CD4-positive, alpha-beta T cell treated with Interferon alpha-2 for 1 hour (primary cell): ENCODE results near the gene COL12A1.

ENCODE experiments used
- DNase-seq, 2 donors: peaks; one replicate each; pipeline ENCODE4 v3.0.0-alpha.2; 2020 to 2022

COL12A1 gene

DNA sequence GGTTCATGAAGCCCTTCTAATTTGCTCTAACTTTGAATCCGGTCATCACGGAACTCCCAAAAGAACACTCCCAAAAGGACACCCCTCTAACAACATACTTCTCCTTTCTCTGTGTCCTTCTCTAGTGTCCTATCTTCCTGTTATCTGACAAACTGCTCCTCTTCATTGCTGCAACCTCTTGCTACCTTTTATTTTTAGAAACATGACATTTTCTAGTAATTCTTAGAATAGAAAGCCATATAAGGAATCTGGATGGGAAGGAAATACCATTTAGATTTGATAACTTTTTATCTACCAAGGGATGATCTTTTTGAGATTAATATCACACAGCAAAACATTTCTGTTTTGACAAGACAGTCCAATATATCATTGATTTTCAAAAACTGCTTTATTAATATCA, 63.1 kb downstream of the COL12A1 start:
- DNase-seq, result no peak

DNA sequence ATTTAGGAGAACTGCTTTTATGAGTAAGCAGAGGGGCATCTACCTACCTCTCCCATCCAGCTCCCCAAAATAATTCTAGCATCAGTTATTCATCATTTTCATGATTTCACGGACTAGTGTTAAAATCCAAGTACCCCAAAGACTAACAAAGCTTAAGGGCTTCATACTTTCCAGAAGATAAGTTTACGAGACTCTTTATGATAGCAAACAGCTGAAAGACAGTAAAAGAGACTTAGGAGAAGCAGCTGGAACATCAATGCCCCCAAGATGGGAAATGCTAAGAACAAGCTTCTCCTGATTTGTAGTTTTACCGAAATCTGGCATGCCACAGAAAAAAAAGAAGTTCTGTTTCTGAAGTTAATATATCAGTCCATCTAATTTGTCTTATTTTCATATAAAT, 70.0 kb downstream of the COL12A1 start:
- no peak for DNase-seq

GRCh38 chr6:75135450-75135849, 70.4 kb downstream of the COL12A1 start:
- DNase-seq, result no peak

DNA sequence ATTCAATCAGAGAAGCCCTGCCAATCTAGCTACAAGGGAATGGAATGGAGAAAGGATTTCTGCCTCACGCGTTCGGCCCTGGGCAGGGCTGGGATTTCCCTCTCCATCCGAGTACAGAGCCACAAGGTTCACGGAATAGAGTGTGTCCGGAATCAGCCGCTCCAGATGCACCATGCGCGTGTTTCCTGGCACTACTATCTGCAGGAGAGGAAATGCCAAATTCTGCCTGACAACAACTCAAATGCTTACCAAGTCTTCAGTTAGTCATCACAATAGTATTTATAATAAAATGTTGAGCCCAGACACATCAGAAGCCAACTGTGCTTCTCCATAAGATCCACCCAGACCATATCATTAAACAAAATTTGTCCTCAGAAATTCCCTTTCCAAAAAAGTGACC, 75.1 kb downstream of the COL12A1 start:
- DNase-seq, result no peak

- no peak for DNase-seq
Measured at GRCh38 chr6:75128878-75129570, 76.8 kb downstream of the COL12A1 start.

GRCh38 chr6:75126518-75126917, 79.3 kb downstream of the COL12A1 start:
- DNase-seq, result no peak

- DNase-seq, result no peak
Measured at GRCh38 chr6:75124983-75125382, 80.9 kb downstream of the COL12A1 start.

- no peak for DNase-seq
Measured at GRCh38 chr6:75124085-75124484, 81.8 kb downstream of the COL12A1 start.

GRCh38 chr6:75118925-75119515, 86.8 kb downstream of the COL12A1 start:
- no peak for DNase-seq

DNA sequence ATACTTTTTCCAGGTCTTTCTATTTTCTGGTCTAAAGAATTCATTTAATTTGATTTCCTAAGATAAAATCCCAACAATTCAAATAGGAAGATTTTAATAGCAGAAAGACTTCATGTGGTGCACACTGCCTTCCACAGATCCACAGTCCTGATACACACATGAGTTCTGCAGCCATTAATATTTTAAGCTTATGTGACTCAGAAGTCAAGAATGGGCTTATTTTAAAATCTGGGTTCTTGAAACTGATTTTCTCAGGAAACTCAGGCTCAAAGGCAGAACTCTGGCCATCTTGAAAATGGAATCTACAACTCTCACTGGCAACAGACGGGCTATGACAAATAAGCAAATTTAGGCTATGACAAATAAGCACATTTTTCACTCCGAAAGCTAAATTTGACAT, 88.2 kb downstream of the COL12A1 start:
- DNase-seq, result no peak

GRCh38 chr6:75116946-75117345, 88.9 kb downstream of the COL12A1 start:
- DNase-seq, result no peak

DNA sequence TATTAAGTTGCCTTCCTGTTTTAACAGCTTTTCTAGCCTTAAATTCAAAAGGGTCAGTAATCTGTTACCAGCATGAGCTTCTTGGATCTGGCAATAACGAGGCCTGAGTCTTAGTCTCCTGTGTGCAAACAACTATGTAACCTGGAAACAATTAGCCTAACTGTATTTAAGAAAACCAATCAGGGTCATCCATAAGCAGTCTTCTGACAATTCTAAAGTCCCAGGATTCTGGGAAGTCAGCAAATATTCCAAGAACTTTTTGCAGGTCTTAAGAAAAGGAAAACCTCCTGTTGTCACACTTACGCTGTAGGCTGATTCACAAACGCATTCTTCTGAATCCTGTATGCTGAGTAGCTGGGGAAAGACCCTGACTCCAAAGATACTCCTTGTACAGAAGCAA, 90.4 kb downstream of the COL12A1 start:
- no peak for DNase-seq

GRCh38 chr6:75114806-75115205, 91.0 kb downstream of the COL12A1 start:
- DNase-seq, result no peak

GRCh38 chr6:75114195-75114594, 91.7 kb downstream of the COL12A1 start:
- no peak for DNase-seq

GRCh38 chr6:75113446-75113845, 92.4 kb downstream of the COL12A1 start:
- DNase-seq, result no peak

GRCh38 chr6:75109765-75110164, 96.1 kb downstream of the COL12A1 start:
- DNase-seq, result no peak

- DNase-seq, result no peak
Measured at GRCh38 chr6:75109022-75109421, 96.8 kb downstream of the COL12A1 start.

DNA sequence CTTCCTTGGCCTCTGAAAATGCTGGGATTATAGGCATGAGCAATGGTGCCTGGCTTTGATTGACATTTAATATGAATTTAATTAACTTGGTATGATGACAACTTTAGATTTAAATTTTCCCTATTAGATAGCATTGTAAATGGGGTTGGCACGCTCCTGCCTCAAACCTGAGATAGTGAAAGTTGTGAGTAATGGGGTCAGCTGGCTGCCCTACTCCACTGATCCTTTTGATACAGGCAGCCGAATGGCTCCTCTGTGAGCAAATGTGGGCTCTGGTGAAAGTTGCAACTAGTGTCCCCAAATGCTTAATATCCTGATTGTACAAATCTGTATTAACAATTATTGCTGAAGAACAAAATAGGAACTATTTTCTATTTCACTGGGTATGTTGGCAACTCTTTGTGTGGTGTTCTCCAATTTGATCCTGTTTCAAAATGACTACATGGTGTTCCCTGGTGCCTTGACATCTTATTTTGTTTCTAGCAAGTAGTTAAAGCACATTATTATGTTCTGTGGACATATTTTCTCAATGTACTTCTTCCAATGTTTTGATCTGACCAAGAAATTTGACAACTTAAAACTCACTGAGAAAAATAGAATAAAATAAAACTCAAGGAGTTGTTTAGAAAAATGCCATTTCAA, 97.4 kb downstream of the COL12A1 start:
- no peak for DNase-seq

- no peak for DNase-seq
Measured at GRCh38 chr6:75107913-75108312, 97.9 kb downstream of the COL12A1 start.

- DNase-seq, result no peak
Measured at GRCh38 chr6:75106426-75106825, 99.4 kb downstream of the COL12A1 start.

DNA sequence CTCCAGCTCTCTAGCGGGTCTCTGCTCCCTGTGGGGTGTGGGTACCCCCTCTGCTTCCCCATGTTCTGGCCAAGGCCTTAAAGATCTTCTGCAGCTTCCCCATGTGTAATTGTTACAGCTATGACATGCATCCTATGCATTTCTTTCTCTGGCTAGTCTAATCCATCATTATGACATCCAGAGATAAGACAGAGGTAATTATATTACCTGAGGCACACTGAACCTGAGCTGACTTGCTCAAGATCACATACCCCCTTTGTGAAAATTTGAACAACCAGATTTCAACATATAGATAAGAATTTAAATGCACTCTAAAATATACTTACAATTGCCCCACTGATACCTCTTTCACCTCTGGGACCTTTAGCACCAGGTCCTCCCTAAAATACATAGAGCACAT, 102.4 kb downstream of the COL12A1 start:
- DNase-seq, result no peak

DNA sequence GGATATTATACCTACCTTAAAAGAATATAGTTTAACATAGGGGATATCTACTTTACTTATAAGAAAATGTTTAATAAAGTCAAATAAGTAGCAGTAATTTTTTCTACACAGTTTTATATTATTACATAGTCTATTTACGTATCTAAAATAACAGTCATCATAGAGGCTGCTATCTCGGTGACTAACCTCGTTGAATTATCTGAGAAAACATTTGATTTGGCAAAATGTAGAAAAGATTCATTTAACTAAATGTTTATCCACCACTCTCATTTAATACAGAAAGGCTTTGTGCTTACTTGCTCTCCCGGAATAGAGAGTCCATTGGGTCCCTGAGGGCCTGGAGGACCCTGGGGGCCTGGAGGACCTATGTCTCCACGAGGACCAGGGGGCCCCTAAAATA, 103.6 kb downstream of the COL12A1 start:
- no peak for DNase-seq

DNA sequence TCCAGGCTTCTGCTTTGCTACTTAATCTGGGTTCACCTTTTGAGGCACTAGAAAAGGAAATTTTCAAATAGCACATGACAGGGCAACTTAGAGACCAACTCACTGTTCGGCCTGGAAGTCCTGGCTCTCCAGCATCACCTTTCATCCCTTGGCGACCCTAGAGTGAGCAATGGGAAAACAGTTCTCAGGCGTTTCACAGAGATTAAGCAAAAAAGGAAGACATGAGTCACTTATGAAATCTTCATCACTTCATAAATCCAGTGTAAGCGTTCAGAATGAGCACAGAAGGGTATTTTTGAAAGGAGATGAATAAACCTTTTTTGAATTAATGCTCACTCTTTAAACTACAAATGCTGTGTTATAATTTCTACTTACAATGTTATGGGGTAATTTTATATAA, 104.0 kb downstream of the COL12A1 start:
- no peak for DNase-seq

DNA sequence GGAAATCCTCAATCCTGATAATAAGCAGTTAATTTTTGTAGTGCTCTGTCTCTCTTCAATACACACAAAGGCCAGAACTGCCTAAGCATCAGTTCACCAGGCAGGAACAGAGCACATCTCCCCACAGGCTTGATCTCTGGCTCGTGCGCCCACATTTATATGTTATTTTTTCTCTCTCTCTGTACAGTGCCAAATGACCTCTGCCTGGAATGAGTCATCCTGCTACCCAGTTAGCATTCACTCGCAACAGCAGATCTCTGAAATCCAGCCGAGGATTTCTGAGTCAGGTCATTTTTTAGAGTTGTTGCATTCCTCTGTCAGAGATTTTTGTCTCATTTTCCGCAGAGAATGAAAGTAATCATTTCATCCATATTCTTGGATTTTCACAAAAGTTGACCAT, 107.1 kb downstream of the COL12A1 start:
- DNase-seq, result no peak

- no peak for DNase-seq
Measured at GRCh38 chr6:75096966-75097365, 108.9 kb downstream of the COL12A1 start.
